NCI-H345 treated with DMSO at 0.1 percent for 48 hours (cell line): ENCODE results near the gene CYB5R4.

ENCODE experiments used
- DNase-seq: peaks from one replicate; lab custom pipeline; 2025; ENCODE audit not compliant: unreplicated experiment; lab: John Stamatoyannopoulos, UW

Gene CYB5R4

GRCh38 chr6:83859410-83860358, at the start of gene CYB5R4:
CYB5R4 (plus strand) TSS chr6:83859689; CDS start chr6:83859783, 94 bp downstream.
- peak; percentile 82 for DNase-seq

GRCh38 chr6:83812595-83812994, 46.9 kb upstream of the CYB5R4 start:
- DNase-seq, result no peak

- DNase-seq, result no peak
Measured at GRCh38 chr6:83815631-83816272, 43.7 kb upstream of the CYB5R4 start.

- no peak for DNase-seq
Measured at GRCh38 chr6:83822629-83823169, 36.8 kb upstream of the CYB5R4 start.

- DNase-seq, result no peak
Measured at GRCh38 chr6:83824388-83824801, 35.1 kb upstream of the CYB5R4 start.

- DNase-seq, result no peak
Measured at GRCh38 chr6:83824831-83825230, 34.7 kb upstream of the CYB5R4 start.

GRCh38 chr6:83827050-83827449, 32.4 kb upstream of the CYB5R4 start:
- no peak for DNase-seq

GRCh38 chr6:83838727-83839126, 20.8 kb upstream of the CYB5R4 start:
- DNase-seq, result no peak

- DNase-seq, result no peak
Measured at GRCh38 chr6:83844170-83844569, 15.3 kb upstream of the CYB5R4 start.

GRCh38 chr6:83846291-83846690, 13.2 kb upstream of the CYB5R4 start:
- no peak for DNase-seq

- no peak for DNase-seq
Measured at GRCh38 chr6:83847179-83847578, 12.3 kb upstream of the CYB5R4 start.

GRCh38 chr6:83849127-83849526, 10.4 kb upstream of the CYB5R4 start:
- DNase-seq, result no peak

GRCh38 chr6:83849610-83850009, 9.9 kb upstream of the CYB5R4 start:
- no peak for DNase-seq

GRCh38 chr6:83852528-83853177, 6.8 kb upstream of the CYB5R4 start:
- DNase-seq, result no peak

- DNase-seq, result peak; percentile 64
Measured at GRCh38 chr6:83853178-83854000, 6.1 kb upstream of the CYB5R4 start, which contains the start of gene RIPPLY2. RIPPLY2 (plus strand) TSS chr6:83853360; CDS start chr6:83853417, 57 bp downstream.

- DNase-seq, result peak; percentile 61
Measured at GRCh38 chr6:83854001-83854501, 5.4 kb upstream of the CYB5R4 start.

GRCh38 chr6:83854766-83855165, 4.7 kb upstream of the CYB5R4 start:
- no peak for DNase-seq

- no peak for DNase-seq
Measured at GRCh38 chr6:83860359-83860755, 868 bp downstream of the CYB5R4 start.

- no peak for DNase-seq
Measured at GRCh38 chr6:83860782-83861495, 1.4 kb downstream of the CYB5R4 start.
